ENCODE results near the gene DNM3. TPM values are rescaled to one million over a fixed set of nuclear protein-coding genes. Genes with fewer than 3 reads are reported as not detected.

DNM3 gene
- total RNA-seq, 1 experiment from 2014 or later, result 0.11 TPM

DNA sequence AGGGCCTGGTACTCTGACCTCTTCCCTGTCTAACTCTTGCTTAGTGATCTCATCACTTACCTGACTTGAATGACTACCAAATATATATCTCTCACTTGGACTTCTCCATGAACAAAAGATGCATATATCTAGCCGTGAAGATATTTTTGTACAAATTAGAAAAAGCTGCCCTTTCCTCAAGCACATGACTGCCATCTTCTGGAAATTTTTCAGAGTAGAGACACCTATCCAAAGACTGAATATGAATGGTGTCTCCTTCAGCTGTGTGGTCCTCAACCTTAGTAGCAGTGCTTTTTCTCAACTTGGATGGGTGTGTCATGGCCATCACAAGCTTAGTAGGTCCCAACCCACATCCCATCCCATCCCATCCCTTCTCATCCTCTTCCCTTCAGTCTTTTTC, 142.3 kb downstream of the DNM3 start:
- TF ChIP-seq, protein P1, sequence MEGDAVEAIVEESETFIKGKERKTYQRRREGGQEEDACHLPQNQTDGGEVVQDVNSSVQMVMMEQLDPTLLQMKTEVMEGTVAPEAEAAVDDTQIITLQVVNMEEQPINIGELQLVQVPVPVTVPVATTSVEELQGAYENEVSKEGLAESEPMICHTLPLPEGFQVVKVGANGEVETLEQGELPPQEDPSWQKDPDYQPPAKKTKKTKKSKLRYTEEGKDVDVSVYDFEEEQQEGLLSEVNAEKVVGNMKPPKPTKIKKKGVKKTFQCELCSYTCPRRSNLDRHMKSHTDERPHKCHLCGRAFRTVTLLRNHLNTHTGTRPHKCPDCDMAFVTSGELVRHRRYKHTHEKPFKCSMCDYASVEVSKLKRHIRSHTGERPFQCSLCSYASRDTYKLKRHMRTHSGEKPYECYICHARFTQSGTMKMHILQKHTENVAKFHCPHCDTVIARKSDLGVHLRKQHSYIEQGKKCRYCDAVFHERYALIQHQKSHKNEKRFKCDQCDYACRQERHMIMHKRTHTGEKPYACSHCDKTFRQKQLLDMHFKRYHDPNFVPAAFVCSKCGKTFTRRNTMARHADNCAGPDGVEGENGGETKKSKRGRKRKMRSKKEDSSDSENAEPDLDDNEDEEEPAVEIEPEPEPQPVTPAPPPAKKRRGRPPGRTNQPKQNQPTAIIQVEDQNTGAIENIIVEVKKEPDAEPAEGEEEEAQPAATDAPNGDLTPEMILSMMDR (IDR thresholded peaks at IDR 0.05; ENCODE audit: insufficient read depth in 1 of 2, low read depth in 1 of 2, low read length in 1 of 2, severe bottlenecking in 1 of 2, unreplicated experiment in 1 of 2), result no peak
- H3K27me3 Mint-ChIP-seq (ENCODE audit: insufficient read depth, unreplicated experiment), result peaks cover 3% of the 10 kb centered on the region
- H3K9me3 ChIP-seq, result no peaks in the 10 kb centered on the region
- H3K4me1 ChIP-seq, result no peaks in the 10 kb centered on the region
- no peaks in the 10 kb centered on the region for H3K9me3 Mint-ChIP-seq (ENCODE audit: unreplicated experiment)
- DNase-seq, result no peak
- H3K4me3 Mint-ChIP-seq (ENCODE audit: unreplicated experiment), result no peak overlapping the region
- no peaks in the 10 kb centered on the region for H3K4me1 Mint-ChIP-seq (ENCODE audit: low read depth, unreplicated experiment)
- POLR2A ChIA-PET, result no interaction called here
- H3K27me3 ChIP-seq (replicated peaks; ENCODE audit: control insufficient read depth, insufficient read depth, low read length), result no peaks in the 10 kb centered on the region
- H3K4me3 ChIP-seq (ENCODE audit: low read depth, low read length), result no peak overlapping the region
- no peak overlapping the region for H3K27ac Mint-ChIP-seq (ENCODE audit: unreplicated experiment)
- H3K36me3 ChIP-seq (ENCODE audit: control insufficient read depth, insufficient read depth, low read length), result no peaks in the 10 kb centered on the region
- no peaks in the 10 kb centered on the region for H3K36me3 Mint-ChIP-seq (ENCODE audit: insufficient read depth, unreplicated experiment)
- intact Hi-C loops (cut with micrococcal nuclease; ENCODE audit: unreplicated experiment), result loop anchor here (2.0 kb wide), 1 partner anchor 133 kb away; no protein-coding TSS in a partner anchor
- no TSS peak for BruUV-seq (replicated peaks)
- CTCF ChIA-PET, result interaction anchor here (0.6 to 2.3 kb wide), 2 partner anchors 171 to 183 kb away, joined by 5 to 26 read pairs; no protein-coding TSS in a partner anchor

DNA sequence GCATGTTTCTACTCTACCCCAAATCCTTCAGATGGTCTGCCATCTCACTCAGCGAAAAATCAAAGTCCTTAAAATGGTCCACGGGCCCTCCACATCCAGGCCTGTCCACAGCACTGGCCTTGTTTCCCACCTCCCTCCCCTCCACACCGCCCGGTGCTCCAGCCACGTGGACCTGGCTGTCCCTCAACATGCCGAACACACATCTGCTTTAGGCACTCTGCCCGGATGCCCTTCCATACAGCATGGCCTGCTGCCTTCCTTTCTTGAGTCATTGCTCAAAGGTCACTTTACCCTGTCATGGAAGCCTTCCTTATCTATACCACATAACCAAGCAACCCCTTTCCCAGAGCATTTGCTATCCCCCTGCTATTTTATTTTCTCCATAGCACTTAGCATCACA, 143.0 kb downstream of the DNM3 start:
- TF ChIP-seq, protein P1 (IDR thresholded peaks at IDR 0.05; ENCODE audit: insufficient read depth in 1 of 2, low read depth in 1 of 2, low read length in 1 of 2, severe bottlenecking in 1 of 2, unreplicated experiment in 1 of 2), result no peak

DNA sequence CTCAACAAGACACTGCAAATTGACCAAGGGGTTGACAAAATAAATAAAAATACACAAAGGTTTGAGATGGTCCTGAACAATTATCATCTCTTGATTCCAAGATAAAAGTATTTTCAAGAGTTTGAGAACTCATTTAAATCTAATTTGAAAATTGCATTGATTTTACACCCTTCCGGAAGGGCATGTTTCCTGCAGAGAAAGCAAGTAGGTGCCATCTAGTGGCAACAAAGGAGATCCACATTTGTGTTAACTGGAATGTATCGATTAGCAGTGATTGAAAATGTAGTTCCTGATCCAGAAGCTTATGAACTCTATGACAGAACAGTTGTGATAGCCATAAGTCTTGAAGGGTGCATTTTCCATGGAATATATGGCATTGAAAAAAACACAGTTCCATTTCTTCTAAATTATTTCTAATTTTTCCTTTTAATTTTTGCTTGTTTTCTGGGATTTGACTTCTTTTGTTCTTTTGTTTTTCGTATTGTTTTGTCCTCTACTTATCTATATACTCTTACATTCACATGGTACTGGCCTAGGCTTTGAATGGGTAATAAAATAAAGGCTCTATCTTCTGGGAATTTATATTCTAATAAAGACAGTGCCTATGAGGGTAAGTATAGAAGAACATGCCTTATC, 143.7 kb downstream of the DNM3 start:
- no peak overlapping the region for H3K4me3 ChIP-seq (ENCODE audit: low read depth, low read length)
- peaks cover 3% of the 10 kb centered on the region for H3K27me3 Mint-ChIP-seq (ENCODE audit: insufficient read depth, unreplicated experiment)
- intact Hi-C loops (cut with micrococcal nuclease; ENCODE audit: unreplicated experiment), result loop anchor here (1.0 to 5.0 kb wide), 2 partner anchors 184 to 338 kb away; no protein-coding TSS in a partner anchor
- BruUV-seq (replicated peaks), result no TSS peak
- H3K27ac Mint-ChIP-seq (ENCODE audit: unreplicated experiment), result no peak overlapping the region
- H3K9me3 ChIP-seq, result no peaks in the 10 kb centered on the region
- H3K4me3 Mint-ChIP-seq (ENCODE audit: unreplicated experiment), result no peak overlapping the region
- no peaks in the 10 kb centered on the region for H3K27me3 ChIP-seq (replicated peaks; ENCODE audit: control insufficient read depth, insufficient read depth, low read length)
- POLR2A ChIA-PET, result no interaction called here
- DNase-seq, result peak in 1 of 2 experiments; percentile 24
- TF ChIP-seq, protein P1 (IDR thresholded peaks at IDR 0.05; ENCODE audit: insufficient read depth in 1 of 2, low read depth in 1 of 2, low read length in 1 of 2, severe bottlenecking in 1 of 2, unreplicated experiment in 1 of 2), result peak; percentile 71 to 84
- no peaks in the 10 kb centered on the region for H3K9me3 Mint-ChIP-seq (ENCODE audit: unreplicated experiment)
- H3K4me1 Mint-ChIP-seq (ENCODE audit: low read depth, unreplicated experiment), result peaks cover 1% of the 10 kb centered on the region
- no peaks in the 10 kb centered on the region; the same call in 1 of the 2 replicates for H3K4me1 ChIP-seq
- CTCF ChIA-PET, result interaction anchor here (1.0 to 2.2 kb wide), 5 partner anchors 18 to 415 kb away, joined by 3 to 20 read pairs (median 5); no protein-coding TSS in a partner anchor
- H3K36me3 ChIP-seq (ENCODE audit: control insufficient read depth, insufficient read depth, low read length), result no peaks in the 10 kb centered on the region
- H3K36me3 Mint-ChIP-seq (ENCODE audit: insufficient read depth, unreplicated experiment), result no peaks in the 10 kb centered on the region

More for the DNA sequence above, 143.0 kb downstream of the DNM3 start:
- H3K36me3 Mint-ChIP-seq (ENCODE audit: insufficient read depth, unreplicated experiment), result no peaks in the 10 kb centered on the region
- no peak overlapping the region for H3K4me3 Mint-ChIP-seq (ENCODE audit: unreplicated experiment)
- H3K4me1 ChIP-seq, result no peaks in the 10 kb centered on the region
- H3K4me3 ChIP-seq (ENCODE audit: low read depth, low read length), result no peak overlapping the region
- no peaks in the 10 kb centered on the region for H3K9me3 ChIP-seq
- H3K27me3 ChIP-seq (replicated peaks; ENCODE audit: control insufficient read depth, insufficient read depth, low read length), result no peaks in the 10 kb centered on the region
- ChIA-PET POLR2A (no interaction called here), CTCF (interaction anchor here (0.6 to 2.3 kb wide), 3 partner anchors 172 to 184 kb away, joined by 5 to 26 read pairs (median 20); no protein-coding TSS in a partner anchor)
- H3K9me3 Mint-ChIP-seq (ENCODE audit: unreplicated experiment), result no peaks in the 10 kb centered on the region
- H3K27me3 Mint-ChIP-seq (ENCODE audit: insufficient read depth, unreplicated experiment), result peaks cover 3% of the 10 kb centered on the region
- intact Hi-C loops (cut with micrococcal nuclease; ENCODE audit: unreplicated experiment), result no loop called here
- no peaks in the 10 kb centered on the region for H3K4me1 Mint-ChIP-seq (ENCODE audit: low read depth, unreplicated experiment)
- H3K36me3 ChIP-seq (ENCODE audit: control insufficient read depth, insufficient read depth, low read length), result no peaks in the 10 kb centered on the region
- H3K27ac Mint-ChIP-seq (ENCODE audit: unreplicated experiment), result no peak overlapping the region
- no TSS peak for BruUV-seq (replicated peaks)
- DNase-seq, result no peak

All from Caco-2 (cell line).